Esophagus (tissue), 2 donors: ENCODE measurements around the gene SORBS1. TPM values are rescaled to one million over a fixed set of nuclear protein-coding genes. Genes with fewer than 3 reads are reported as not detected.

Experiments
- H3K27ac ChIP-seq, 2 donors: one replicate each; pipeline ENCODE4 v1.5.1; 2013; ENCODE audit warnings: low read depth in 2 of 2, mild to moderate bottlenecking in 2 of 2, inconsistent platforms in 1 of 2, low read length in 1 of 2, moderate library complexity in 1 of 2
- H3K27me3 ChIP-seq, 2 donors: one replicate each; pipeline ENCODE4 v1.6.1; 2013; ENCODE audit warnings: low read length in 2 of 2, control low read depth in 1 of 2, mild to moderate bottlenecking in 1 of 2; ENCODE audit not compliant: insufficient read depth in 2 of 2, control insufficient read depth in 1 of 2
- H3K36me3 ChIP-seq, 2 donors: one replicate each; pipeline ENCODE4 v1.6.1; 2013; ENCODE audit warnings: low read length in 1 of 2; ENCODE audit not compliant: control insufficient read depth in 2 of 2, insufficient read depth in 2 of 2
- H3K4me1 ChIP-seq, 2 donors: one replicate each; pipeline ENCODE4 v1.6.1; 2013; ENCODE audit warnings: low read length in 1 of 2; ENCODE audit not compliant: control insufficient read depth in 2 of 2, insufficient read depth in 2 of 2
- H3K4me3 ChIP-seq, 2 donors: one replicate each; pipeline ENCODE4 v1.5.1; 2013; ENCODE audit warnings: low read length in 2 of 2, mild to moderate bottlenecking in 2 of 2, low read depth in 1 of 2, moderate library complexity in 1 of 2
- H3K9me3 ChIP-seq, 2 donors: one replicate each; pipeline ENCODE4 v1.6.1; 2013; ENCODE audit warnings: mild to moderate bottlenecking in 2 of 2, low read depth in 1 of 2, low read length in 1 of 2, moderate library complexity in 1 of 2; ENCODE audit not compliant: control insufficient read depth in 2 of 2, insufficient read depth in 1 of 2
- WGBS, 2 donors: extraction: QIAGEN DNeasy Blood & Tissue Kit; methylation state at CpG; one replicate each; pipeline ENCODE4 v1.1.7; 2013; 5-methylcytosine and 5-hydroxymethylcytosine counted together
- polyA plus RNA-seq, 2 donors: library from polyadenylated mRNA; stranded (reverse); fragments of 200-250 nt; gene quantifications; one replicate each; pipeline ENCODE4 v1.2.3, GENCODE V29; 2013
- donor health status: healthy with polysubstance abuse.
- donor health status: Bipolar disorder and iron deficiency.

Gene SORBS1
- polyA plus RNA-seq, 2 donors, result 32.7 to 66.3 TPM

DNA sequence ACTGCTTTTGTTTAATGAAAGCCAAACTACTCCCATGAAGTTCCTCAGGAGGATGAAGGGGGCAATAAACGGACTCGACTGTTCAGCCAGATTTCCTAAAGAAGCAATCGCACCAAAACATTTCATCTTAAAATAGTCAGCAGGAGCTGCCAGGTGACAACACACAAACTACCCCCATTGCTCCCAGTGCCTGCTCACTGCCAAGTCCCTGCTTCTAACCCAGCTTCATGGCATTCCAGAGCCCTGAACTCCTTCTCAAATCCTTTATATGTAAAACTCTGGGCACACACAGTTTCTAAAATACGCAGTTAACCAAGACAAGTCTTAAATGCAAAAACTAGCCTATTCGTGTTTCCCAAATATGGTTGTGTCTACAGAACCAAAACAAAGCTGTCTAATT is 110.0 kb downstream of the SORBS1 start:
- WGBS, 2 donors, result 62 to 81% methylated on average over 5 of the region's 5 CpGs
- H3K9me3 ChIP-seq, result no peaks in the 10 kb centered on the region
- H3K27me3 ChIP-seq, result no peaks in the 10 kb centered on the region
- H3K36me3 ChIP-seq, result no peaks in the 10 kb centered on the region
- no peaks in the 10 kb centered on the region for H3K4me1 ChIP-seq
- H3K4me3 ChIP-seq, result no peak overlapping the region
- H3K27ac ChIP-seq, result no peak overlapping the region

DNA sequence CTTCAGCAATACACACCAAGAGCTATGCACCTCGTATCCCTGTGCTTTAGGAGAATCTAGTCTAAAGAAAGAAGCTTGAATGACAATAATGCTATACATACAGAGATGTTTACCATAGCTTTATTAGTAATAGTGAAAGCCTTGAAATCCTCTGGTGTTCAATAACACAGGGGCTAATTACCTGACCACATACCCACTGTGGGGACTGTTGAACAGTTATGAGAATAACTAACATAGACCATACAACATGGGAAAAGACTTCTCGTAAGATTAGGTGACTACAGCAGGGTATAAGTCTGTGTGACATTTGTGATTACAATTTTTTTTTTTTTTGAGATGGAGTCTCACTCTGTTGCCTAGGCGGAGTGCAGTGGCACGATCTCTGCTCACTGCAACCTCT is 111.0 kb downstream of the SORBS1 start:
- Histone ChIP-seq H3K36me3 (no peaks in the 10 kb centered on the region), H3K4me1 (no peaks in the 10 kb centered on the region), H3K9me3 (no peaks in the 10 kb centered on the region), H3K27me3 (no peaks in the 10 kb centered on the region), H3K27ac (peak overlapping the region in 1 of 2 donors; percentile 6), H3K4me3 (no peak overlapping the region)
- 84 to 86% methylated on average over 4 of the region's 4 CpGs for WGBS, 2 donors

DNA sequence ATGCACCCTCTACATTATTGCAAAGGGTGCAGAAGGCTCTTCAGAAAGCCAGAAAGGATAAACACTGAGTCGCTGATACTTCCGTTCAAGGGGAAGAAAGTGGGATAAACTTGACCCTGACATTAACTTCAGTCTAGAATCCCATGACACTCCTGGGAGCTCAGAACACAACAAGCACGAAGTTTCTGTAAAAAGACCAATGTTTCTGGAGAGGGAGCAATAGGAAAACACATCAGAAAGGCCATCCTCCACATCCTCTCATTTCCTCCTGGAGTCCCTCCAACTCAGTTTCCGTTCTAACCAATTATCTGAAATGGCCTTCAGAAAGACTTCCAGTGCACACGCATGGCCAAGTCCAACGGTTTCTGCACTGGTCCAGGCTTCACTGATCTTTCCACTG is 113.5 kb downstream of the SORBS1 start:
- Histone ChIP-seq H3K27ac (peak overlapping the region; percentile 42 to 62), H3K27me3 (no peaks in the 10 kb centered on the region), H3K36me3 (no peaks in the 10 kb centered on the region), H3K9me3 (no peaks in the 10 kb centered on the region), H3K4me3 (no peak overlapping the region), H3K4me1 (no peaks in the 10 kb centered on the region)
- WGBS, 2 donors, result 48 to 54% methylated on average over 6 of the region's 6 CpGs

DNA sequence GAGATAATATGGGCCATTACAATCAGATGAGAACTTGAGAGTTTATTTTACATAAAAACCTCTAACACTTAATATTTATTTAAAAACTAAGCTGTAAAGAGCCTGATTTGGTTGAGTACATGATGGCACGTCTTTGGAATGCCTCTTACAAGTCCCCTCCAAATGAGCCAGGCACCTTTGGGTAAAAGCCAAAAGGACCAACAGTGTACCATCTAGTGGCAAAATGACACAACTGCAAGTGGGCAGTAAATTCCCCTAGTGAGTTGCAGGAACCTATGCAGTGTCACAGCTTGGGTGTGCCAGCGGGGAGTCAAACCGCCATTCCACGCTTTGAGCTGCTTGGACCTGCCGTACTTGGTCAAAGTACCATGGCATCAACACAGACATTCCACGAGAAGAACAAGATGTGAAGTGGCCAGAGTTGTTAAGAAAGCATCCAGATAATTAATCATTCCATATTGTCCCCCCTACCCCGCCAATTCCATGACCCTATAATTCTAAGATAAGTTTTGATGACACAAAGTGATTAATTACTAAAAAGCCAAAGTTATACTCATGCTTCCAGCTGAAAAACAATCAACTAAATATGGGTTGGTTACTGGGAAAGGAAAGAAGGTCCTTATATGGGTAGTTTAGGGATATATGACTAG is 115.2 kb downstream of the SORBS1 start:
- no peaks in the 10 kb centered on the region for H3K27me3 ChIP-seq
- peak overlapping the region in 1 of 2 donors; percentile 74 for H3K27ac ChIP-seq
- no peaks in the 10 kb centered on the region for H3K4me1 ChIP-seq
- H3K9me3 ChIP-seq, result no peaks in the 10 kb centered on the region
- H3K4me3 ChIP-seq, result no peak overlapping the region
- WGBS, 2 donors, result 33 to 34% methylated on average over 7 of the region's 7 CpGs
- no peaks in the 10 kb centered on the region for H3K36me3 ChIP-seq

DNA sequence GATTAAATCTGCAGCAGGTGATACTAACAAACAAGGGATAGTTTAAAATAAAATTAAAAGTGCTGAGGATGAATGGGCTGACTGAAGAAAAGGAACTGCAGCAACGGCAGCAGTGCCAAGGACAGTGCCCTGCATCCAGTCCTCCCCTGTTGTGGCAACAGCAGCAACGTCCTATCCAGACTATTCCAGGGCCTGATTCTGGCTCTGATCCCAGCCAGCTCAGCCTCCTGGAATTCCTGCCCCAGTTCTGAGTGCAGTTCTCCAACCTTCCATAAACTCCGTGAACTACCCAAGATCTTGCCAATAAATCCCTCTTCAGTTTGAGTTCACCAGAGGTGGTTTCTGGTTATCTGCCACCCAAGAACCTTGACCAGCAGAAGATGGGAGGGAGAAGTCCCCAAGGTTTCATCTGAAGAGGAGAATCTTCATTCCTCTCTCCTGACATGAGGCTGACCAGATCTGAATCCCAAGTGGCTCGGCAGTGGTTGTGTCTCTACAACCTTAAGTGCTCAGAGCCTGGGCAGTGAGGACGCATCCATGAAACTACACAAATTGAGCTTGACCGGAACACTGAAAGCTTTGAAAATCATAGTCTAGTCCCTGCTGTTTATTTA is 115.8 kb downstream of the SORBS1 start:
- no peaks in the 10 kb centered on the region for H3K27me3 ChIP-seq
- no peaks in the 10 kb centered on the region for H3K36me3 ChIP-seq
- no peaks in the 10 kb centered on the region for H3K9me3 ChIP-seq
- no peaks in the 10 kb centered on the region for H3K4me1 ChIP-seq
- no peak overlapping the region for H3K4me3 ChIP-seq
- H3K27ac ChIP-seq, result peak overlapping the region; percentile 68 to 74
- 33 to 35% methylated on average over 6 of the region's 6 CpGs for WGBS, 2 donors

DNA sequence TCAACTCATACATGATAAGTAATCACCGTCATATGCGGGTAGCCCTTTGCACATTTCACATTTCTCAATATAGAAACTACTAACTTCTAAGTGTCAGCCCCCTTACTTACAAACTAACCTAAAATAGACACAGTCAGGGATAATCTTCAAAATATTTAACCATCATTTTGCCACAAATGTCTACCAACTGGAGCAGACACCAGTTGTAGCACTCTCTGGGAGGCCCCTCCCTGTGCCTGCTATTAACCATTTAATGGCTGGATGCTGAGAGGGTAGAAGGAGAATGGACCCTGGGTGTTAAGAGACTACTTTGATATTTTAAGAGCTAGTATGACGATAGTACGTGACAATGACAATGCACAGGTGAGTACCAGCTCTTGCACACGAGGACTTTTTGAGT is 116.4 kb downstream of the SORBS1 start:
- WGBS, 2 donors, result 76 to 77% methylated on average over 5 of the region's 5 CpGs
- Histone ChIP-seq H3K36me3 (no peaks in the 10 kb centered on the region), H3K27ac (peak overlapping the region; percentile 57 to 61), H3K9me3 (no peaks in the 10 kb centered on the region), H3K27me3 (no peaks in the 10 kb centered on the region), H3K4me3 (no peak overlapping the region), H3K4me1 (no peaks in the 10 kb centered on the region)

DNA sequence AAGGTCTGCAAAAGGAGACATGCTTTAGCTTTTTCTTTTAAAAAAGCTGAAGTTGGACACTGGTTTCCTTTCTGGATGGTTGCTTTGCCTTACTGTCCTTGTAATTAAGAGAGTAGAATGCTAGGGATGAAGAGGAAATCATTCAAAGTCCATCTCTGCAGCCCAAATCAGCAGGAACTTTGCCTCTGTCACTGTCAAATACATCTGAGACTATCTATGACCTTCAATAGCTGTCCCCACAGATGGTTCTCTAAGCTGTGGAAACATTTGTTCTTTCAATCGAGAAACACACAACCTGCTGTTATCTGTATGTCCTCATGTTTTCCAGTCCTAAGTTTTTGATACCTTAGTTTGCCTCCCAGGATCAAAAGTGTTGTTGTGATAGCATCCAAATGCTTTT is 117.5 kb downstream of the SORBS1 start:
- Histone ChIP-seq H3K4me3 (no peak overlapping the region), H3K36me3 (no peaks in the 10 kb centered on the region), H3K27me3 (no peaks in the 10 kb centered on the region), H3K9me3 (no peaks in the 10 kb centered on the region), H3K27ac (no peak overlapping the region), H3K4me1 (no peaks in the 10 kb centered on the region)
- 65 to 74% methylated on average over 1 of the region's 1 CpG for whole genome bisulfite sequencing, 2 donors

DNA sequence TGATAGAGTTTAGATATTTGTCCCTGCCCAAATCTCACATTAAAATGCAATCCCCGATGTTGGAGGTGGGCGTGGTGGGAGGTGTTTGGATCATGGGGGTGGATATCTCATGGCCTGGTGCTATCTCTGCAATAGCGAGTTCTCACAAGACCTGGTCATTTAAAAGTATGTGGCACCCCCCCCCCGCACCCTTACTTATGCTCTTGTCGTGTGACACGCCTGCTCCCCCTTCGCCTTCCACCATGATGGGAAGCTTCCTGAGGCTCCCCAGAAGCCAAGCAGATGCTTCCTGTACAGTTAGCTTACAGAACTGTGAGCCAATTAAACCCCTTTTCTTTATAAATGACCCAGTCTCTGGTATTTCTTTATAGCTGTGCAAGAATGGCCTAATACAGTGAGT is 118.8 kb downstream of the SORBS1 start:
- Histone ChIP-seq H3K9me3 (no peaks in the 10 kb centered on the region), H3K27ac (peak overlapping the region in 1 of 2 donors; percentile 43), H3K27me3 (no peaks in the 10 kb centered on the region), H3K36me3 (no peaks in the 10 kb centered on the region), H3K4me1 (no peaks in the 10 kb centered on the region), H3K4me3 (no peak overlapping the region)
- WGBS, 2 donors, result 92 to 95% methylated on average over 6 to 7 of the region's 7 CpGs

DNA sequence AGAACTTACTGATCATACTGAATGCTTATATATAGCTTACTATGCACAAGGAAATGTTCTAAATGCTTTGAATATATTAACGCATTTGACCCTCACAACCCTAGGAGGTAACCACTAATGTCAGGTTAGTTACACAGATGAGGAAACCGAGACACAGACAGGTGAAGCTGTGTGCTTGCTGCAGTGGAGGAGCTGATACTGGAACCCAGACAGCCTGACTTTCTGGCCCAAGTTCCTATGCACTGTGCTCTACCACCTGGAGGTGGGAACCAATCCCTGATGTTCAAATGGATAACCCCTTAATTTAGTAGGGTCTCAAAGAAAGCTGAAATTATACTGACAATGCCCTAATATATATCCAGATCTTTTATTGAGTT is 119.6 kb downstream of the SORBS1 start:
- peak overlapping the region; percentile 27 to 57 for H3K27ac ChIP-seq
- H3K9me3 ChIP-seq, result no peaks in the 10 kb centered on the region
- no peak overlapping the region for H3K4me3 ChIP-seq
- H3K4me1 ChIP-seq, result no peaks in the 10 kb centered on the region
- H3K36me3 ChIP-seq, result no peaks in the 10 kb centered on the region
- no peaks in the 10 kb centered on the region for H3K27me3 ChIP-seq
- 78 to 92% methylated on average over 2 of the region's 2 CpGs for WGBS, 2 donors
